Ascending aorta (tissue), 2 donors: ENCODE data around the gene WIPF1. TPM values are rescaled to one million over a fixed set of nuclear protein-coding genes. Genes with fewer than 3 reads are reported as not detected.
A peak's percentile ranks its signal among the peaks of the same experiment; 100 is the strongest.

Experiments used
- DNase-seq, 2 donors: peaks; one replicate each; pipeline ENCODE4 v3.0.0-alpha.2; 2019; ENCODE audit warnings: low spot score in 2 of 2
- H3K27ac ChIP-seq, 2 donors: fragments of 200-600 bp; sonication (generic); one replicate each; pipeline ENCODE4 v1.5.1; 2016 to 2017; ENCODE audit warnings: mild to moderate bottlenecking in 1 of 2
- H3K27me3 ChIP-seq: fragments of 200-600 bp; sonication (generic); one replicate; pipeline ENCODE4 v1.5.1; 2017
- H3K36me3 ChIP-seq, 2 donors: fragments of 200-600 bp; sonication (generic); one replicate each; pipeline ENCODE4 v1.5.1; 2016
- H3K4me1 ChIP-seq, 2 donors: fragments of 200-600 bp; sonication (generic); one replicate each; pipeline ENCODE4 v1.5.1; 2016 to 2017; ENCODE audit warnings: mild to moderate bottlenecking in 1 of 2
- H3K4me3 ChIP-seq, 2 donors: fragments of 200-600 bp; sonication (generic); one replicate each; pipeline ENCODE4 v1.5.1; 2016 to 2017; ENCODE audit warnings: mild to moderate bottlenecking in 1 of 2
- H3K9me3 ChIP-seq, 2 donors: fragments of 200-600 bp; sonication (generic); one replicate each; pipeline ENCODE4 v1.5.1; 2016
- CTCF ChIP-seq, 3 experiments: fragments of 200-600 bp in 2 of 3; fragments of 450-650 bp in 1 of 3; sonication (generic) in 2 of 3; IDR thresholded peaks; one replicate each; pipeline ENCODE4 v1.5.1; 2016 to 2019; ENCODE audit warnings: antibody characterized with exemption in 3 of 3, mild to moderate bottlenecking in 1 of 3, moderate library complexity in 1 of 3
- intact Hi-C: fragments of 100-400 bp; cut with DNase I; formaldehyde crosslinking; loops from one replicate; pipeline ENCODE4 v1.15.1; 2023
- total RNA-seq: library from RNA; depleted of rRNA; stranded (reverse); fragments of >200 nt; gene quantifications from one replicate; pipeline ENCODE4 v1.1.0, GENCODE V29; 2016

WIPF1 gene
- total RNA-seq, 1 donor from 2014 or later: 26.1 TPM

GRCh38 chr2:174613531-174613930 is 15.9 kb upstream of the WIPF1 start:
- peaks cover 10 to 57% of the 10 kb centered on the region in 2 donors for H3K4me1 ChIP-seq
- DNase-seq: no peak
- intact Hi-C loops: no loop called here

GRCh38 chr2:174612970-174613369 is 15.4 kb upstream of the WIPF1 start:
- Histone ChIP-seq H3K27ac (peak overlapping the region; percentile 70 to 81), H3K9me3 (no peaks in the 10 kb centered on the region), H3K27me3 (no peaks in the 10 kb centered on the region), H3K36me3 (no peaks in the 10 kb centered on the region), H3K4me3 (no peak overlapping the region), H3K4me1 (peaks cover 10 to 59% of the 10 kb centered on the region in 2 donors)
- no peak for DNase-seq
- intact Hi-C loops: no loop called here
- no peak for TF ChIP-seq CTCF (IDR thresholded peaks at IDR 0.05)

More at GRCh38 chr2:174613531-174613930, 15.9 kb upstream of the WIPF1 start:
- Histone ChIP-seq H3K4me3 (no peak overlapping the region), H3K27me3 (no peaks in the 10 kb centered on the region), H3K27ac (peak overlapping the region; percentile 70 to 81), H3K36me3 (no peaks in the 10 kb centered on the region), H3K9me3 (no peaks in the 10 kb centered on the region)
- no peak for TF ChIP-seq CTCF (IDR thresholded peaks at IDR 0.05)

- Histone ChIP-seq H3K27ac (no peak overlapping the region), H3K27me3 (no peaks in the 10 kb centered on the region), H3K9me3 (no peaks in the 10 kb centered on the region), H3K4me1 (peaks cover 10 to 52% of the 10 kb centered on the region in 2 donors), H3K4me3 (no peak overlapping the region), H3K36me3 (no peaks in the 10 kb centered on the region)
- no peak for DNase-seq
- no peak for TF ChIP-seq CTCF (IDR thresholded peaks at IDR 0.05)
- intact Hi-C loops: no loop called here
These were observed 14.2 kb upstream of the WIPF1 start for GRCh38 chr2:174611854-174612253.

- no peaks in the 10 kb centered on the region for H3K36me3 ChIP-seq
- intact Hi-C loops: no loop called here
- TF ChIP-seq CTCF (IDR thresholded peaks at IDR 0.05): no peak
- peaks cover 3 to 52% of the 10 kb centered on the region in 2 donors for H3K4me1 ChIP-seq
- no peak overlapping the region for H3K27ac ChIP-seq
- no peak for DNase-seq
- H3K27me3 ChIP-seq: no peaks in the 10 kb centered on the region
- H3K4me3 ChIP-seq: no peak overlapping the region
- H3K9me3 ChIP-seq: no peaks in the 10 kb centered on the region
These were observed 13.4 kb upstream of the WIPF1 start for GRCh38 chr2:174611006-174611405.

GRCh38 chr2:174610243-174610995 is 12.8 kb upstream of the WIPF1 start:
- intact Hi-C loops: no loop called here
- Histone ChIP-seq H3K4me1 (peaks cover 3 to 49% of the 10 kb centered on the region in 2 donors), H3K27me3 (no peaks in the 10 kb centered on the region), H3K36me3 (no peaks in the 10 kb centered on the region), H3K27ac (peak overlapping the region in 1 of 2 donors; percentile 29), H3K4me3 (no peak overlapping the region), H3K9me3 (no peaks in the 10 kb centered on the region)
- TF ChIP-seq CTCF (IDR thresholded peaks at IDR 0.05): no peak
- no peak for DNase-seq
